HG02678 (cell line): ENCODE measurements around the gene TMEM175.

Experiments
- ATAC-seq: cut with Tn5 transposase; IDR thresholded peaks from one replicate; pipeline ENCODE4 v1.9.1; 2021; ENCODE audit warnings: mild to moderate bottlenecking, moderate library complexity; ENCODE audit not compliant: unreplicated experiment

TMEM175 gene

GRCh38 chr4:957231-957580 is 24.9 kb downstream of the TMEM175 start:
- no peak for ATAC-seq

GRCh38 chr4:957581-958313 is 25.5 kb downstream of the TMEM175 start:
- no peak for ATAC-seq

DNA sequence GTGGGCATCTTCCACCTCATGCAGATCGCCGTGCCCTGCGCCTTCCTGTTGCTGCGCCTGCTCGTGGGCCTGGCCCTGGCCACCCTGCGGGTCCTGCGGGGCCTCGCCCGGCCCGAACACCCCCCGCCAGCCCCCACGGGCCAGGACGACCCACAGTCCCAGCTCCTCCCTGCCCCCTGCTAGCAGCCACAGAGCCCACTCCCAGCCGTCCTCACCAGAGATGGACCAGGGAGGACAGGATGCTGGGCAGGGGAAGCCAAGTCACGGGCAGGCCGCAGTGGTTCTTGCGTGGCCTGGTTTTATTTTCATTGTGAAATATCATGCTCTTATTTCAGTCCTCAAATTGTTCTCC is 26.0 kb downstream of the TMEM175 start:
- no peak for ATAC-seq

- no peak for ATAC-seq
Measured at GRCh38 chr4:958696-959337, 26.6 kb downstream of the TMEM175 start.

- ATAC-seq = no peak
Measured at GRCh38 chr4:959338-960139, 27.3 kb downstream of the TMEM175 start.

DNA sequence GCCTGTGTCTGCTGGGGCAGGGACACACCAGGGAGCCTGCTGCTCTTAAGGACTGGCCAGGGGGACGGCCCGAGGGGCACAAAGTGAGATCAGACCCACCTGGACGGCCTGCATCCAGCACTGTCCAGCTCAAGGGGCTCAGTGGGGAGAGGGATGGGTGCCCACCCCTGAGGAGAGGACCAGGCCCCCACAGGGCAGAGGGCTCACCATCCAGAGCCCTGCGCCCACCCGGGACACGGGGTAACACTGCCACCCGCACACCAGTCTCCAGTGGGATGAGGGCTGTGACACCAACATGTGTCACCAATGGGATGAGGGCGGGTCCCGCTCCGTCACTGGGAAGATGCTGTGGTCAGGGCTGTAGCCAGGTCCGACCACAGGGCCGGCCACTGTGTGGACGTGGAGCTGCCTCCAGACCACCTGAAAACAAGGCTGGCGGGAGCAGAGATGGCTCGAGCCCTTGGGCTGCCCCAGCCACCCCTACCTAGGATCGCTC is 27.9 kb downstream of the TMEM175 start:
- ATAC-seq = no peak

DNA sequence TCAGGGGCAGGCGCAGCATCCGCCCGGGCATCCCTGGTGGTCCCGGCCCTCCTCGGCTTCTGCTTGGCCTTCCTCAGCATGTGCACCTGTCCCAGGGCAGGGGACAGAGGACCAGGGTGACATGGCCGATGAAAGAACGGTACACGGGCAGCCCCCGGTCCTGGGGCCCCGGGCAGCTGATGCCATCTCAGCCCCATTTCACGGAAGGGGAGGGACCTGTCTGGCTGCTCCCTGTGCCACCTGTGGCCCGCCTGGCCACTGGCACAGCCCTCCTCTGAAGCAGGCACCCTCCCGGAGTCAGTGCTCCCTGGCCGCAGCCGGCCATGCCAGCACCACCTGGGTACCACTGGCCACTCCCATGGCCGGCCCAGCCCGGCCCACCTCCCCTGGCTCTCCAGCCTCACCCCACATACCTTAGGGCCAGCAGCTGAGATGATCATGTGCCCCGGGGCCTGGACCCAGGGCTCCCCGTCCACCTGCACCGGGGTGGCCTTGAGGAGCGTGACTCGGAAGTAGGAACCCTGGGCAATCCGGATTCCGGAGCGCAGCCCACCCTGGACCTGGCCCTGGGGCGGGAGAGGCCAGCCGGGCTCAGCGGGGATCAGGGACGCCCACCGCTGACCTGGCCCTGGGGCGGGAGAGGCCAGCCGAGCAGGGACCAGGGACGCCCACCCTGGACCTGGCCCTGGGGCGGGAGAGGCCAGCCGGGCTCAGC is 28.5 kb downstream of the TMEM175 start:
- no peak for ATAC-seq

GRCh38 chr4:961351-962230 is 29.3 kb downstream of the TMEM175 start:
- no peak for ATAC-seq

- no peak for ATAC-seq
Measured at GRCh38 chr4:962231-963208, 30.3 kb downstream of the TMEM175 start.

- no peak for ATAC-seq
Measured at GRCh38 chr4:963276-964225, 31.3 kb downstream of the TMEM175 start.

DNA sequence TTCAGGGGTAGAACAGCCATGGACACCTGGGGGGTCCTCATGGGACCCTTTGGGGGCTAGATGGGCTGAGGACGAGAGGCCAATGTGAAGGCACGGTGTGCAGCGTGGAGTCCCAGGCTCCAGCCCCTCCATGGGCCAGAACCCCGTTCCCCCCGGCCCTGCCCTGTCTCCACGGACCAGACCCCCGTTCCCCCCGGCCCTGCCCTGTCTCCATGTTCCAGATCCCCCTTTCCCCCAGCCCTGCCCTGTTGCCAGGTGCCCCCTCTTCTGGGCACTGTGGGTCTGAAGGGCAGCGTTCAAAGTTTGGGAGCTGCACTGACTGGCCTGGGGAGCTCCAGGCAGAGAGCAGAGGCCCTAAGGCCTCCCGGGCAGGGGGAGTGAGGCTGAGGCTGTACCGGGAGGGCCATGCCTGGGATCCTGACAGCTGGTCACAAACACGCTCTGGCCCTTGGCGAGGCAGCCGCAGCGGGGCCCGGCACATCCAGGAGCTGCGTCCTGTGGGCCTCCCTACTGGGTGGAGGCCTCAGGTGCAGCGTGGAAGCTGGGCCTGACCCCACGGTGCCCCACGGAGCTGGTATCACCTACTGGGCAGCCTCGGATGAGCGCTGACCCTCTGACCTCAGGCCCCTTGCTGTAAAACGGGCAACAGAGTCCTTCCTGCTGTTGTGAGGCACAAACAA is 32.2 kb downstream of the TMEM175 start:
- ATAC-seq = no peak

- ATAC-seq = no peak
Measured at GRCh38 chr4:965048-965765, 32.9 kb downstream of the TMEM175 start.

- ATAC-seq = no peak
Measured at GRCh38 chr4:965766-966134, 33.5 kb downstream of the TMEM175 start.

DNA sequence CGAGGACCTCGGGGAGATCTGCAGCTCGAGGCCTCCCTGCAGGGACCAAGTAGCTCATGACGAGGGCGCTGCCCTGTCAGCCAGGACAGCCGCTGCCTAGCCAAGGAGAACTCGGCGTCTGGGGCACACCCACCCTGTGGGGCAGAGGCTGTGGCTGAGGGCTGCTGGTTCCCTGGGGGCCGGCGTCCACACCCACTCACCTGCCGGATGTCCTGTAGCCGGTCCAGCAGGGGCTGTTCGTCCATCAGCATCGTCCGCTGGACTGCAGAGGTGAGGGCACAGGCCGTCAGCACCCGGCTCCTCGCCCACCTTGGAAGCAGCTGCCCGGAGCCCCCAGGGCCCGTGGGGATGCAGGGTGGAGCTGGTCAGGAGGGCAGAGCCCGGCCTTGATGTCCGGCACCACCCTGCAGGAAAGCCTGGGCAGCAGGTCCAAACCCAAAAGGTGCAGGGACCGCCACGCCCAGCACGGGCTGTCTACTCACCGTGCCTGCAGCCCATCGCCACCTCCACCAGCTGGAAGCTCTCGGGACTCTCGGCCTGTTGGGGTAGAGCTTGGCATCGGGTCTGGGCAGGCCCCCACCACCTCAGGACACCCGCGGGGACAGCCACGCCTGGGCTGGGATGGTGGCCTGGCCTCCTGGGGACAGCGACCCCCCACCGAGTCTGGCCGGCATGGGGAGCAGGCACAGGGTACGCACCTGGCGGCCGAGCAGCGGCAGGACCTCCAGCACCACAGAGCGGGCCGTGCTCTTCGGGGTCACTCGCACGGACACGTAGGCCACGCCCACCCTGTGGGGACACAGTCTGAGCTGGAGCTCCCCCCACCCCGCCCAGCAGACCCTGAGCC is 34.2 kb downstream of the TMEM175 start:
- no peak for ATAC-seq

DNA sequence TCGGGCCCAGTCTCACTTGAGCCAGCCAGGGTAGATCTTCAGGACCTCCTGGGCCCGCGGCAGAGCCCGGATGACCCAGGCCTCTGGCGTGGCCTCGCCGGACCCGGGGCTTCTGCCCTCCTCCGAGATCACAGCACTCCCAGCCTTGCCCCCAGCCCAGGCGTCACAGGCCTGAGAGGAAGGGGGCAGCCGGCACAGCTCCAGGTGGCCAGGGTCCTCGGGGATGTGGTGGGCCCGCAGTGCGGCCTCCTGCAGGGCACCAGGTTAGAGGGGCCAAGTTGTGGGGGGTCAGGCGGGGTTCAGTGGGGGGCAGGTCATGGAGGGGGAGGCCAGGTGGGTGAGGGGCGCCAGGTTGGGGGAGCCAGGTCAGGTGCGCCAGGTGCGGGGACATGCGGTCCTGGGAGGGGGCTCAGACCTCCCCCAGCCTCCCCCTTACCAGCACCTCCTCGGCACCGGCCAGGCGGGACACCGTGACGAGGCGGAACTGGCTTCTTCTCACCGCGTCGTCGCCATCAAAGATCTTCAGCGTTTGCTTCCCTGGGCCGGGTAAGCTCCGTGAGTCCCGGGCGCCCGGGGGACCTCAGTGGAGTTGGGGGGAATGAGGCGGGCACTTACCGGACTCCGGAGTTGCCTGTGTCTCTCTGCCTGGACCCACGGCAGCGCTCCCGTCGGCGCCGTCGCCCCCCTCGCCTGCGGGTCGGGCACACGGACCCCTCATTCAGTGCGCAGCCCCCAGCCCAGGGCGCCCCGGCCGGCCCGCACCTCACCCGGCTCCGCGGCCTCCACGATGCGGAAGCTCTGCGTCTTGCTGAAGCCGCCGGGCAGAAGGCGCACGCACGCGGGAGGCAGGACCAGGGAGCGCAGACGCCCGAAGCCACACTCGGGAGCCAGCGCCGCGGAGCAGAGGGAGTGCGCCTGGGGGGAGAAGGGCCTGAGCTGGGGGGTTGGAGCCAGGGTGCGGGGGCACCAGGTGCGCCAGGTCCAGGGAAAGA is 35.1 kb downstream of the TMEM175 start:
- no peak for ATAC-seq
